H1 (cell line): ENCODE measurements around the gene MANSC1. TPM values are rescaled to one million over a fixed set of nuclear protein-coding genes. Genes with fewer than 3 reads are reported as not detected.

ENCODE experiments used
- ATF3 ChIP-seq: IDR thresholded peaks from 2 replicates; pipeline ENCODE4 v1.6.1; 2011; ENCODE audit warnings: low read depth, mild to moderate bottlenecking, low read length; ENCODE audit not compliant: insufficient read depth
- polyA plus RNA-seq, 7 experiments: library from polyadenylated mRNA; depleted of rRNA in 3 of 7; stranded (reverse) in 5 of 7; unstranded in 2 of 7; fragments of >200 nt in 5 of 7; fragments of 200-250 nt in 2 of 7; gene quantifications; 1 replicate in 5 of 7; 2 replicates in 1 of 7; 4 replicates in 1 of 7; pipeline versions ENCODE4 v1.2.1 to v1.2.3, GENCODE V29; 2011 to 2013; ENCODE audit warnings: missing spikeins in 2 of 7, mixed read lengths in 2 of 7
- total RNA-seq: library from RNA; stranded (reverse); fragmentation: NEBNext Ultra II Directional; extraction: Animal tissue kit (Norgen Biotek cat#: 25700); gene quantifications from 2 replicates; pipeline ENCODE4 v1.2.1, GENCODE V29; 2021

Gene MANSC1
- total and polyA plus RNA-seq, 2 of the 8 experiments (the other 6 are each of a cell fraction or from before 2014, with no cell fraction given), result 2.0 to 8.9 TPM

- TF ChIP-seq ATF3, result no peak
These were observed 18.1 kb downstream of the MANSC1 start (continued) for GRCh38 chr12:12331896-12332295.
